SJCRH30 (cell line): Measurements from ENCODE around the gene CLDN34. TPM values are rescaled to one million over a fixed set of nuclear protein-coding genes. Genes with fewer than 3 reads are reported as not detected.

Experiments used
- DNase-seq, 2 experiments: peaks; one replicate each; pipeline ENCODE4 v3.0.0-alpha.2; 2015 to 2020
- H3K27ac ChIP-seq: fragments of 250-450 bp; sonication (Bioruptor Pico); 2 replicates; pipeline ENCODE4 v1.5.1; 2020; ENCODE audit warnings: mild to moderate bottlenecking, moderate library complexity
- H3K27me3 ChIP-seq: fragments of 250-450 bp; sonication (Bioruptor Pico); 2 replicates; pipeline ENCODE4 v1.5.1; 2020; ENCODE audit warnings: mild to moderate bottlenecking, moderate library complexity
- H3K36me3 ChIP-seq: fragments of 250-450 bp; sonication (Bioruptor Pico); 2 replicates; pipeline ENCODE4 v1.5.1; 2020; ENCODE audit warnings: mild to moderate bottlenecking, moderate library complexity
- H3K4me1 ChIP-seq: fragments of 250-450 bp; sonication (Bioruptor Pico); 2 replicates; pipeline ENCODE4 v1.5.1; 2020; ENCODE audit warnings: mild to moderate bottlenecking, moderate library complexity
- H3K4me3 ChIP-seq: fragments of 250-450 bp; sonication (Bioruptor Pico); 2 replicates; pipeline ENCODE4 v1.5.1; 2020; ENCODE audit warnings: mild to moderate bottlenecking, moderate library complexity
- H3K9me3 ChIP-seq: fragments of 250-450 bp; sonication (Bioruptor Pico); replicated peaks from 2 replicates; pipeline ENCODE4 v1.5.1; 2020; ENCODE audit warnings: mild to moderate bottlenecking, moderate library complexity
- total RNA-seq: library from RNA; depleted of rRNA; stranded (reverse); fragments of >200 nt; shearing (Covaris generic); gene quantifications from 2 replicates; pipeline ENCODE4 v1.2.3, GENCODE V29; 2014

Gene CLDN34
- total RNA-seq, 1 experiment from 2014 or later, result not detected

- Histone ChIP-seq H3K9me3 (no peaks in the 10 kb centered on the region), H3K4me1 (no peaks in the 10 kb centered on the region), H3K36me3 (no peaks in the 10 kb centered on the region), H3K27me3 (no peaks in the 10 kb centered on the region), H3K27ac (no peak overlapping the region), H3K4me3 (no peak overlapping the region)
- DNase-seq, result no peak
Measured at GRCh38 chrX:9952300-9952699, 14.9 kb upstream of the CLDN34 start.

- Histone ChIP-seq H3K27me3 (no peaks in the 10 kb centered on the region), H3K4me1 (no peaks in the 10 kb centered on the region), H3K9me3 (no peaks in the 10 kb centered on the region), H3K27ac (no peak overlapping the region), H3K36me3 (no peaks in the 10 kb centered on the region), H3K4me3 (no peak overlapping the region)
- DNase-seq, result no peak
Measured at GRCh38 chrX:9953396-9953795, 13.8 kb upstream of the CLDN34 start.

DNA sequence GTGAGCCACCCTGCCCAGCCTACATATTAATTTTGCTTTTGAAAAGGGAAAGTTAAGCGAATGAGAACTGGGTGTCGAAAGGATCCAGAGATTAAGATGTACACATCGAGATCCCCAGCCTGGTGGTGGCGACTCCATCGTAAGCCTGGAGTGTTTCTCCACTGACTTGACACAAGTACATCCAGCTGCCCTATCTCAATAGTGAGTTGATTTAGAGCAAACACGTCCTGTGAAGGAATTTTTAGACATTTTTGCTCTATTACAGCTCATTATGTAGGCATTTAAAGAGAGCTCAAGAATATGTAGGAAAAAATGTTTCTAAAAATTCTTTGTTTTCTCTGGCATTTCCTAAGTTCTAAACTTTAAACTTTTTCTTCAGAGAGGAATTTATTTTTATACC is 11.7 kb upstream of the CLDN34 start:
- no peak overlapping the region for H3K27ac ChIP-seq
- DNase-seq, result no peak
- no peaks in the 10 kb centered on the region for H3K27me3 ChIP-seq
- no peaks in the 10 kb centered on the region for H3K4me1 ChIP-seq
- no peaks in the 10 kb centered on the region for H3K9me3 ChIP-seq
- H3K36me3 ChIP-seq, result no peaks in the 10 kb centered on the region
- no peak overlapping the region for H3K4me3 ChIP-seq

DNA sequence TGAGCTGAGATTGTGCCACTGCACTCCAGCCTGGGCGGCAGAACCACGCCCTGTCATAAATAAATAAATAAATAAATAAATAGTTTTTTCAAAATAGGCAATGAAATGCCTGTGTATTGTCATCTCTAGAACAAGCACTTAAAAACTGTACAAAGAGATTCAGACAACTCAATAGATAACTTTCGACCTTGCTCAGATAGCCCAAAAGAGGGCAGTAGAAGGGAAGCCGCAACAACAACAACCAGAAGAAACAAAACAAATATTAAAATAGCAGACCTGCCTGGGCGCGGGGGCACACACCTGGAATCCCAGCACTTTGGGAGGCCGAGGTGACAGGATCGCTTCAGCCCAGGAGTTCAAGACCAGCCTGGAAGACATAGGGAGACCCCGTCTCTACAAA is 9.4 kb upstream of the CLDN34 start:
- Histone ChIP-seq H3K27me3 (no peaks in the 10 kb centered on the region), H3K4me1 (no peaks in the 10 kb centered on the region), H3K9me3 (no peaks in the 10 kb centered on the region), H3K27ac (no peak overlapping the region), H3K36me3 (no peaks in the 10 kb centered on the region), H3K4me3 (no peak overlapping the region)
- DNase-seq, result no peak

- Histone ChIP-seq H3K27ac (no peak overlapping the region), H3K4me1 (no peaks in the 10 kb centered on the region), H3K27me3 (no peaks in the 10 kb centered on the region), H3K36me3 (no peaks in the 10 kb centered on the region), H3K9me3 (no peaks in the 10 kb centered on the region), H3K4me3 (no peak overlapping the region)
- no peak for DNase-seq
Measured at GRCh38 chrX:9958183-9958582, 9.0 kb upstream of the CLDN34 start.

DNA sequence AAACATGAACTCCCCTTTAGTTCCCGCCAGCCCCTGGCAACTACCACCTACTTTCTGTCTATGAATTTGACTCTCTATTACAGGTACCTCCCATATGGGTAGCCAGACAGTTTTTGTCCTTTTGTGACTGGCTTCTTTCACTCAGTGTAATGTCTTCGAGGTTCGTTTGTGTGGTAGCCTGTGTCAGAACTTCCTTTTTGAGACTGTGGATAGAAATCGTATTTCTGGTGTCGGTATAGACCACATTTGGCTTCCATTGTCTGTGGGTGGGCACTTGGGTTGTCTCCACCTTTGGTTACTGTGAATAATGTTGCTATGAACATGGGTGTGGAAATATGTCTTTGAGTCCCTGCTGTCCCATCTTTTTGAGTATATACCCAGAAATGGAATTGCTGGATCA is 5.4 kb upstream of the CLDN34 start:
- H3K27me3 ChIP-seq, result no peaks in the 10 kb centered on the region
- no peaks in the 10 kb centered on the region for H3K9me3 ChIP-seq
- no peaks in the 10 kb centered on the region for H3K36me3 ChIP-seq
- H3K4me1 ChIP-seq, result no peaks in the 10 kb centered on the region
- no peak overlapping the region for H3K27ac ChIP-seq
- no peak overlapping the region for H3K4me3 ChIP-seq
- no peak for DNase-seq

DNA sequence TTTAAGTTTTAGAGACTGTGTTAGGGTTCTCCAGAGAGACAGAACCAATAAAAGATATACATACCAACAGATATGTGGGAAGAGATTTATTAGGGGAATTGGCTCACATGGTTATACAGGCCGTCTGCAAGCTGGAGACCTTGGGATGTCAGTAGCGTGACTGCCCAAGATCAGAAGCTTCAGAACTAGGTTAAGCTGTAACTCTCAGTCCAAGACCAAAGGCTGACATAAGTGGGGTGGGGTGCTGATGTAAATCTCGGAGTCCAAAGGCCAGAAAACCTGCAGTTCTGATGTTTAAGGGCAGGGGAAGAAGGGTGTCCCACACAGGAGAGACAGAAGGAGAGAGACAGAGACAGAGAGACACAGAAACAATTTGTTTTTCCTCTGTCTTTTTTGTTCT is 10.5 kb downstream of the CLDN34 start:
- Histone ChIP-seq H3K36me3 (no peaks in the 10 kb centered on the region), H3K4me3 (no peak overlapping the region)

DNA sequence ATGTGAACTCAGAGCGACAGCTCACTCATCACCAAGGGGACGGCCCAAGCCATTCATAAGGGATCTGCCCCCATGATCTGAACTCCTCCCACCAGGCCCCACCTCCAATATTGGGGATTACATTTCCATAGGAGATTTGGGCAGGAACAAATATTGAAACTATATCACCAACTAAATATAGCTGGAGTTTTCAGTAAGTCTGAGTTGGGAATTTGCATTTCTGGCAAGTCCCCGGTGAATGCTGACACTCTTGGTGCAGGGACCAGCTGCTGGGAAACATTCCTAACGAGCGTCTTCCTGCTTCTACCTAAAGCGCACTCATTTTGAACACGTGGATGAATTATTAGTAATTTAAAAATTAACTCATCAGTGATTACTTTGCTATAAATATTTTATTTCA is 13.2 kb downstream of the CLDN34 start:
- H3K9me3 ChIP-seq, result no peaks in the 10 kb centered on the region
- H3K36me3 ChIP-seq, result no peaks in the 10 kb centered on the region
- H3K27ac ChIP-seq, result no peak overlapping the region
- H3K4me1 ChIP-seq, result no peaks in the 10 kb centered on the region
- H3K27me3 ChIP-seq, result no peaks in the 10 kb centered on the region
- no peak overlapping the region for H3K4me3 ChIP-seq
- no peak for DNase-seq

More for the DNA sequence above, 10.5 kb downstream of the CLDN34 start:
- H3K4me1 ChIP-seq, result no peaks in the 10 kb centered on the region
- H3K27ac ChIP-seq, result no peak overlapping the region
- no peaks in the 10 kb centered on the region for H3K9me3 ChIP-seq
- H3K27me3 ChIP-seq, result no peaks in the 10 kb centered on the region
- no peak for DNase-seq

DNA sequence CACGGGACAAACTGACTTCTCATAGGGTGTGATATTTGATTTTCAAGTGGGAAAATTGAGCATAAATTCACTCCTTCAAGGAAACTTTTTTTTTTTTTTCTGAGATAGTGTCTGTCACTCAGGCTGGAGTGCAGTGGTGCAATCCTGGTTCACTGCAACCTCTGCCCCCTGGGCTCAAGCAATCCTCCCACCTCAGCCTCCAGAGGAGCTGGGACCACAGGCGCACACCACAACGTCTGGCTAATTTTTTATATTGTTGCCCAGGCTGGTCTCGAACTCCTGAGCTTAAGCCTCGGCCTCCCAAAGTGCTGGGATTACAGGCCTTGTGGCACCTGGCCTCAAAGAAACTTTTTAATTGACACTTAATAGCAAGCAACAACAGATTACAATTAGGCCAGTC is 13.8 kb downstream of the CLDN34 start:
- H3K4me1 ChIP-seq, result no peaks in the 10 kb centered on the region
- no peaks in the 10 kb centered on the region for H3K9me3 ChIP-seq
- no peak overlapping the region for H3K4me3 ChIP-seq
- H3K36me3 ChIP-seq, result no peaks in the 10 kb centered on the region
- no peak for DNase-seq
- H3K27ac ChIP-seq, result no peak overlapping the region
- no peaks in the 10 kb centered on the region for H3K27me3 ChIP-seq

DNA sequence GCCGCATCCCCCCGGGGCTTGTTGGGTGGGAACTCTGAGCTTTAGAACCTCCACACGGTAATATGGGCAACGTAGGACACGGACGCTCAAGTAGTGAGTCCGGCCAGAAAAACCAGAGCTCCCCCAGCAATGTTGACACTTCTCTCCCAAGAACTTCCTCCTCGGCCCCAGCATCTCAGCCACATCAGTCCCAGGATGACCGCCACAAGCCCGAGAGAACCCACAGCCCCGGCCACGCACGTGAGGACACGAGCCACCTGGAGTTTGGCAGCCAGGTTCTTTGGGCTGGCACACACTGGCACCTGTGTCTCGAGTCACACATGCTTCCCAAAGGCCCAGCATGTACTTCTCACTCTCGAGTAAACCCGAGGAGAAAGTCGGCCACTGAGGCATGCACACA is 16.3 kb downstream of the CLDN34 start:
- DNase-seq, result no peak
- Histone ChIP-seq H3K4me1 (no peaks in the 10 kb centered on the region), H3K9me3 (no peaks in the 10 kb centered on the region), H3K27ac (no peak overlapping the region), H3K4me3 (no peak overlapping the region), H3K27me3 (no peaks in the 10 kb centered on the region), H3K36me3 (no peaks in the 10 kb centered on the region)

GRCh38 chrX:9983846-9984245 is 16.7 kb downstream of the CLDN34 start:
- no peak for DNase-seq
- H3K9me3 ChIP-seq, result no peaks in the 10 kb centered on the region
- no peak overlapping the region for H3K4me3 ChIP-seq
- no peaks in the 10 kb centered on the region for H3K27me3 ChIP-seq
- H3K4me1 ChIP-seq, result no peaks in the 10 kb centered on the region
- no peaks in the 10 kb centered on the region for H3K36me3 ChIP-seq
- no peak overlapping the region for H3K27ac ChIP-seq

DNA sequence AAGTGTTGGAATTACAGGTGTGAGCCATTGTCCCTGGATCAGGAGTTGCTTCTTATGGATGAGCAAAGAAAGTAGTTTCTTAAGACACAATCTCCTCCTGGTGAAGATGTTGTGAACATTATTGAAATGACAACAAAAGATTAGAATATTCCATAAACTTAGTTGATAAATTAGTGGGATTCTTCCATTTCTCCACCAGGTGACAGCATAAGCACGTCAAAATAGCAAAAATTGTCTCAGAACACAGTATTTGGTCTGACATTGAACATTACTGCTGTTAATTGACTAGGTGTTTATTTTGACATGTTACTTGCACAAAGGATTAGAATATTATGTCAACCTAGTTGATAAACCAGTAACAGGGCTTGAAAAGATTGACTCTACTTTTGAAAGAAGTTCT is 21.6 kb downstream of the CLDN34 start:
- no peak overlapping the region for H3K27ac ChIP-seq
- H3K36me3 ChIP-seq, result no peaks in the 10 kb centered on the region
- no peaks in the 10 kb centered on the region for H3K9me3 ChIP-seq
- no peaks in the 10 kb centered on the region for H3K4me1 ChIP-seq
- peak in 1 of 2 experiments; percentile 26 for DNase-seq
- H3K27me3 ChIP-seq, result no peaks in the 10 kb centered on the region
- no peak overlapping the region for H3K4me3 ChIP-seq

- Histone ChIP-seq H3K9me3 (no peaks in the 10 kb centered on the region), H3K4me1 (no peaks in the 10 kb centered on the region), H3K36me3 (no peaks in the 10 kb centered on the region), H3K27me3 (no peaks in the 10 kb centered on the region), H3K4me3 (no peak overlapping the region), H3K27ac (no peak overlapping the region)
- no peak for DNase-seq
Measured at GRCh38 chrX:9992061-9992460, 24.9 kb downstream of the CLDN34 start.

GRCh38 chrX:9992724-9993123 is 25.6 kb downstream of the CLDN34 start:
- no peak overlapping the region for H3K4me3 ChIP-seq
- DNase-seq, result no peak
- H3K9me3 ChIP-seq, result no peaks in the 10 kb centered on the region
- no peaks in the 10 kb centered on the region for H3K27me3 ChIP-seq
- no peak overlapping the region for H3K27ac ChIP-seq
- no peaks in the 10 kb centered on the region for H3K4me1 ChIP-seq
- no peaks in the 10 kb centered on the region for H3K36me3 ChIP-seq

DNA sequence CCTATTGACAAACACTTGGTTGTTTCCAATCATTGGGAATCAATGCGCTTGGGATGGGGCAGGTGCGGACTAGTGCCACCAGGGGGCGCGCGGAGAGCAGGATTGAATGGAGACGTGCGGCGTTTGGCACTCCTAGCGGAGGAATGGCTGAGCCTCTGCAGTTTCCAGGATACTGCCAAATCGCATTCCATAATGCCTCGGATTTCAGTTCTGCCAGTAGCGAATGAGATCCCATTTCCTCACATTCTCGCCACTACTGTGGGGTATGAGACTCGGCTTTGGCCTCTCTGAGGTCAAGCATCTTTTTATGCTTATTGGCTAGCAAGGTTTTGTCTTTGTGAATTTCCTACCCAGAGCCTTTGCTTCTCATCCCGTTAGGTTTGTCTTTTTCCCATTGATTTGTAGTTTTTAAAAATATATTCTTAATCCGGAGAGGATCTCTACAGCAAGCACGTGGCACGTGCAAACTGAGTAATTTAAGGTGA is 28.7 kb downstream of the CLDN34 start:
- Histone ChIP-seq H3K4me1 (no peaks in the 10 kb centered on the region), H3K4me3 (no peak overlapping the region), H3K9me3 (no peaks in the 10 kb centered on the region), H3K27me3 (no peaks in the 10 kb centered on the region), H3K36me3 (no peaks in the 10 kb centered on the region), H3K27ac (no peak overlapping the region)
- DNase-seq, result peak; percentile 74 to 87

- Histone ChIP-seq H3K27me3 (no peaks in the 10 kb centered on the region), H3K4me1 (no peaks in the 10 kb centered on the region), H3K36me3 (no peaks in the 10 kb centered on the region), H3K27ac (no peak overlapping the region), H3K9me3 (no peaks in the 10 kb centered on the region), H3K4me3 (no peak overlapping the region)
- DNase-seq, result no peak
Measured at GRCh38 chrX:9997041-9997440, 29.9 kb downstream of the CLDN34 start.

DNA sequence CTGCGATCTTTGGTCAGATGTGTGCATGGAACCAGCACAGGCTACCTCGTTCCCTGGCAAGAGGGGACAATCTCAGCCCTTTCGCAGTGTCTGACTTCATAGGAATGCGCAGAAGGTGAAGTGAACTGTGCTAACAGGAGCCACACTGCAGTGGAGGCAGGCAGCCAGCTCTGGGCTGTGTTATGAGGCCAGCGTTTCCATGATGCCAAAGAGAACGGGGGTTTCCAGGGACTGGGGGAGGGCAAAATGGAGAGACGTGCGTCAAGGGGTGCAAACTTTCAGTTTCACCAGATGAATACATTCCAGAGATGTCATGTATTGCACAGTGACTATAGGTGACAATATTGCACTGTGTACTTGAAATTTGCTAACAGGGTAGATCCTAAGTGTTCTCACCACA is 30.4 kb downstream of the CLDN34 start:
- Histone ChIP-seq H3K27me3 (no peaks in the 10 kb centered on the region), H3K36me3 (no peaks in the 10 kb centered on the region), H3K4me1 (no peaks in the 10 kb centered on the region), H3K27ac (no peak overlapping the region), H3K9me3 (no peaks in the 10 kb centered on the region), H3K4me3 (no peak overlapping the region)
- no peak for DNase-seq
